Endodermal cell (in vitro differentiated cells): ENCODE measurements around the gene TMUB1. TPM values are rescaled to one million over a fixed set of nuclear protein-coding genes. Genes with fewer than 3 reads are reported as not detected.

Experiments
- DNase-seq: peaks from one replicate; pipeline ENCODE4 v3.0.0-alpha.2; 2017
- H3K27ac ChIP-seq: 2 replicates; pipeline ENCODE4 v1.5.1; 2013; ENCODE audit warnings: mild to moderate bottlenecking, low read depth, low read length, moderate library complexity
- H3K27me3 ChIP-seq: 2 replicates; pipeline ENCODE4 v1.6.1; 2013; ENCODE audit warnings: mild to moderate bottlenecking, low read length, moderate library complexity; ENCODE audit not compliant: insufficient read depth, control insufficient read depth, poor library complexity, severe bottlenecking
- H3K36me3 ChIP-seq: 2 replicates; pipeline ENCODE4 v1.7.0; 2013; ENCODE audit warnings: mild to moderate bottlenecking, low read length, moderate library complexity; ENCODE audit not compliant: control insufficient read depth, insufficient read depth
- H3K4me1 ChIP-seq: one replicate; pipeline ENCODE4 v1.7.0; 2013; ENCODE audit warnings: low read length; ENCODE audit not compliant: control insufficient read depth, insufficient read depth
- H3K4me3 ChIP-seq: 2 replicates; pipeline ENCODE4 v1.5.1; 2013; ENCODE audit warnings: mild to moderate bottlenecking, low read length, moderate library complexity
- H3K9ac ChIP-seq: 2 replicates; pipeline ENCODE4 v1.6.1; 2013; ENCODE audit warnings: mild to moderate bottlenecking, low read length, moderate library complexity; ENCODE audit not compliant: poor library complexity, severe bottlenecking; ENCODE audit errors: extremely low read depth
- H3K9me3 ChIP-seq: 2 replicates; pipeline ENCODE4 v1.6.1; 2013; ENCODE audit warnings: mild to moderate bottlenecking, low read length, moderate library complexity; ENCODE audit not compliant: control insufficient read depth
- H3K27ac Mint-ChIP-seq: 2 replicates; pipeline ENCODE4 v1.8.0; 2020; ENCODE audit warnings: mixed read lengths
- H3K27me3 Mint-ChIP-seq: 2 replicates; pipeline ENCODE4 v1.8.0; 2021; ENCODE audit warnings: mild to moderate bottlenecking, mixed read lengths; ENCODE audit not compliant: insufficient read depth
- H3K36me3 Mint-ChIP-seq: 2 replicates; pipeline ENCODE4 v1.8.0; 2020; ENCODE audit warnings: low read depth, mixed read lengths
- H3K4me1 Mint-ChIP-seq: 2 replicates; pipeline ENCODE4 v1.8.0; 2020; ENCODE audit warnings: mixed read lengths
- H3K4me3 Mint-ChIP-seq: 2 replicates; pipeline ENCODE4 v1.8.0; 2020; ENCODE audit warnings: mild to moderate bottlenecking, moderate library complexity, mixed read lengths
- H3K9me3 Mint-ChIP-seq: 2 replicates; pipeline ENCODE4 v1.8.0; 2020; ENCODE audit warnings: mild to moderate bottlenecking, mixed read lengths
- CTCF ChIP-seq: fragments of 200-600 bp; sonication (generic); conservative IDR thresholded peaks from 2 replicates; pipeline ENCODE4 v1.5.0; 2021; ENCODE audit warnings: antibody characterized with exemption, mild to moderate bottlenecking
- WGBS, 2 experiments: methylation state at CpG; one replicate each; pipeline versions ENCODE4 v1.1.5 to v1.1.7; 2013; ENCODE audit warnings: missing lambda C conversion rate in 2 of 2, mixed read lengths in 1 of 2; ENCODE audit not compliant: insufficient coverage in 1 of 2, insufficient read length in 1 of 2; 5-methylcytosine and 5-hydroxymethylcytosine counted together
- total RNA-seq, 2 donors: library from RNA; stranded (reverse); fragmentation: NEBNext Ultra II Directional in 1 of 2; extraction: Animal tissue kit (Norgen Biotek cat#: 25700) in 1 of 2; gene quantifications; 2 replicates in 1 of 2; 3 replicates in 1 of 2; pipeline ENCODE4 v1.2.1, GENCODE V29; 2021

The TMUB1 gene
- total RNA-seq, 2 donors from 2014 or later, result 48.1 to 52.6 TPM

- H3K9ac ChIP-seq, result no peak overlapping the region
- peaks cover 39% of the 10 kb centered on the region for H3K27me3 Mint-ChIP-seq
- no peak for DNase-seq
- peaks cover 20% of the 10 kb centered on the region for H3K27me3 ChIP-seq
- no peaks in the 10 kb centered on the region for H3K9me3 ChIP-seq
- TF ChIP-seq CTCF, result no peak
- H3K4me1 ChIP-seq, result no peaks in the 10 kb centered on the region
- no peaks in the 10 kb centered on the region for H3K4me1 Mint-ChIP-seq
- no peak overlapping the region for H3K27ac Mint-ChIP-seq
- H3K36me3 ChIP-seq, result no peaks in the 10 kb centered on the region
- H3K9me3 Mint-ChIP-seq, result no peaks in the 10 kb centered on the region
- H3K27ac ChIP-seq, result no peak overlapping the region
- peaks cover 4% of the 10 kb centered on the region for H3K36me3 Mint-ChIP-seq
- 93 to 94% methylated on average over 31 to 38 of the region's 38 CpGs for WGBS, 2 experiments
- H3K4me3 Mint-ChIP-seq, result no peak overlapping the region
- no peak overlapping the region for H3K4me3 ChIP-seq
Observed at GRCh38 chr7:151048911-151049463, 34.3 kb downstream of the TMUB1 start.

GRCh38 chr7:151047976-151048815 is 35.1 kb downstream of the TMUB1 start, which contains the start of gene ASIC3:
Gene ASIC3 (plus strand): TSS chr7:151048531. CDS start chr7:151048886, 355 bp downstream.
- Histone ChIP-seq H3K9me3 (no peaks in the 10 kb centered on the region), H3K4me1 (no peaks in the 10 kb centered on the region), H3K4me3 (no peak within 1 kb of the TSS), H3K27ac (no peak within 1 kb of the TSS), H3K9ac (no peak within 1 kb of the TSS), H3K27me3 (peaks cover 20% of the 10 kb centered on the region), H3K36me3 (no peaks in the 10 kb centered on the region)
- DNase-seq, result no peak
- Mint-ChIP-seq H3K27me3 (peaks cover 39% of the 10 kb centered on the region), H3K4me3 (no peak within 1 kb of the TSS), H3K27ac (no peak within 1 kb of the TSS), H3K36me3 (peaks cover 3% of the 10 kb centered on the region), H3K4me1 (no peaks in the 10 kb centered on the region), H3K9me3 (no peaks in the 10 kb centered on the region)
- no peak for TF ChIP-seq CTCF
- 87 to 91% methylated on average over 13 to 22 of the region's 22 CpGs for WGBS, 2 experiments

- Histone ChIP-seq H3K4me3 (no peak overlapping the region), H3K9ac (no peak overlapping the region), H3K4me1 (no peaks in the 10 kb centered on the region), H3K36me3 (no peaks in the 10 kb centered on the region), H3K27ac (no peak overlapping the region), H3K9me3 (no peaks in the 10 kb centered on the region), H3K27me3 (peaks cover 20% of the 10 kb centered on the region)
- no peak for TF ChIP-seq CTCF
- Mint-ChIP-seq H3K4me3 (no peak overlapping the region), H3K27ac (no peak overlapping the region), H3K9me3 (no peaks in the 10 kb centered on the region), H3K27me3 (peaks cover 31% of the 10 kb centered on the region), H3K4me1 (no peaks in the 10 kb centered on the region), H3K36me3 (peaks cover 6% of the 10 kb centered on the region)
- 89 to 94% methylated on average over 6 to 14 of the region's 14 CpGs for WGBS, 2 experiments
- no peak for DNase-seq
Observed at GRCh38 chr7:151046603-151047573, 36.4 kb downstream of the TMUB1 start.
